ENCODE measurements around the gene RND2.

DNA sequence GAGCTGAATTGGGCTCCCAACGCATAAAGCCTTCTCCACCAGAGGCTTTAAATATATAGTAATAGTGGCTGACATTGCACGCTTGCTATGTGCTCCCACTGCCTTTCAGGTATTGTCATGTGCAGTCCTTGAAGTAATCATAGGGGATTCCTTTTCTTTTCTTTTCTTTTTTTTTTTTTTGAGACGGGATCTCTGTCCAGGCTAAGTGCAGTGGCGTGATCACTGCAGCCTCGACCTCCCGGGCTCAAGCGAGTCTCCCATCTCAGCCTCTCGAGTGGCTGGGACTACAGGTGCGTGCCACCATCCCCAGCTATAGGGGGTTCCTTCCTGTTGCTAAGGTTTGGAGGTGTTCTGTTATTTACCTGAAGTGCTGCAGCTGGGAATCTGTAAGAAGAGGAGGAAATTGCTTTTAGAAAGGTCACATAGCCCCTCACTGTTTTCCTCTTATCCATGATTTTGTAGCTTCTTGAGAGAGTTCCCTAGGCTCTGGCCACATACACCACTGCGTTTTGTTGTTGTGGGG is 26.0 kb upstream of the RND2 start:
- TF ChIP-seq, protein P1, sequence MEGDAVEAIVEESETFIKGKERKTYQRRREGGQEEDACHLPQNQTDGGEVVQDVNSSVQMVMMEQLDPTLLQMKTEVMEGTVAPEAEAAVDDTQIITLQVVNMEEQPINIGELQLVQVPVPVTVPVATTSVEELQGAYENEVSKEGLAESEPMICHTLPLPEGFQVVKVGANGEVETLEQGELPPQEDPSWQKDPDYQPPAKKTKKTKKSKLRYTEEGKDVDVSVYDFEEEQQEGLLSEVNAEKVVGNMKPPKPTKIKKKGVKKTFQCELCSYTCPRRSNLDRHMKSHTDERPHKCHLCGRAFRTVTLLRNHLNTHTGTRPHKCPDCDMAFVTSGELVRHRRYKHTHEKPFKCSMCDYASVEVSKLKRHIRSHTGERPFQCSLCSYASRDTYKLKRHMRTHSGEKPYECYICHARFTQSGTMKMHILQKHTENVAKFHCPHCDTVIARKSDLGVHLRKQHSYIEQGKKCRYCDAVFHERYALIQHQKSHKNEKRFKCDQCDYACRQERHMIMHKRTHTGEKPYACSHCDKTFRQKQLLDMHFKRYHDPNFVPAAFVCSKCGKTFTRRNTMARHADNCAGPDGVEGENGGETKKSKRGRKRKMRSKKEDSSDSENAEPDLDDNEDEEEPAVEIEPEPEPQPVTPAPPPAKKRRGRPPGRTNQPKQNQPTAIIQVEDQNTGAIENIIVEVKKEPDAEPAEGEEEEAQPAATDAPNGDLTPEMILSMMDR (IDR thresholded peaks at IDR 0.05), result no peak
- TF ChIP-seq POLR2A (IDR thresholded peaks at IDR 0.05), result no peak

Data from testis (tissue), 2 donors.